Measurements from ENCODE around the gene CBLB. TPM values are rescaled to one million over a fixed set of nuclear protein-coding genes. Genes with fewer than 3 reads are reported as not detected.

The CBLB gene
- total and polyA plus RNA-seq, 8 donors: 5.3 to 23.3 (median 10.4) TPM

GRCh38 chr3:105608623-105609022 is 260.2 kb downstream of the CBLB start:
- Histone ChIP-seq H3K27ac (no peak overlapping the region), H3K4me1 (peaks cover 15 to 33% (median 23%) of the 10 kb centered on the region in 3 donors), H3K9me3 (no peaks in the 10 kb centered on the region), H3K27me3 (no peaks in the 10 kb centered on the region), H3K4me3 (no peak overlapping the region), H3K36me3 (no peaks in the 10 kb centered on the region)
- FAIRE-seq: no peak
- TF ChIP-seq CTCF (IDR thresholded peaks at IDR 0.05): no peak
- intact Hi-C loops (cut with DNase I): no loop called here
- no peak for DNase-seq
- no peak for ATAC-seq
- WGBS, 2 donors: 90 to 91% methylated on average over 17 of the region's 17 CpGs

- DNase-seq (no peak), ATAC-seq (no peak), FAIRE-seq (no peak)
- peaks cover 10 to 12% (median 12%) of the 10 kb centered on the region in 3 donors for H3K4me1 ChIP-seq
- H3K36me3 ChIP-seq: no peaks in the 10 kb centered on the region
- TF ChIP-seq CTCF (IDR thresholded peaks at IDR 0.05): no peak
- no peaks in the 10 kb centered on the region for H3K27me3 ChIP-seq
- no peak overlapping the region for H3K27ac ChIP-seq
- no peaks in the 10 kb centered on the region for H3K9me3 ChIP-seq
- H3K4me3 ChIP-seq: no peak overlapping the region
- intact Hi-C loops (cut with DNase I): no loop called here
Observed at GRCh38 chr3:105606016-105606415, 262.8 kb downstream of the CBLB start.
